Endothelial cell of umbilical vein (primary cell): ENCODE results near the gene PYM1. TPM values are rescaled to one million over a fixed set of nuclear protein-coding genes. Genes with fewer than 3 reads are reported as not detected.

Source experiments
- BruUV-seq: library from RNA; stranded (reverse); fragments of 400-500 nt; replicated peaks from 2 replicates; lab custom pipeline; 2021; lab: Mats Ljungman, UMichigan
- CTCF ChIA-PET: fragments of 300-600, 350-600 bp; sonication (Branson Sonifier 250); formaldehyde crosslinking; loops from one replicate; lab custom pipeline; 2021; ENCODE audit warnings: antibody characterized with exemption, inconsistent platforms; lab: Charles Lee
- POLR2A ChIA-PET: fragments of 300-600, 350-600 bp; sonication (Branson Sonifier 250); formaldehyde crosslinking; loops from one replicate; lab custom pipeline; 2021; ENCODE audit warnings: antibody characterized with exemption, inconsistent platforms; lab: Charles Lee
- DNase-seq: peaks from one replicate; pipeline ENCODE4 v3.0.0-alpha.2; 2011; ENCODE audit warnings: low read depth, low spot score
- FAIRE-seq: peaks from 2 replicates; lab custom pipeline; 2011; peaks lifted over from hg19 to GRCh38; lab: Jason Lieb, UNC
- H2AFZ ChIP-seq: 2 replicates; pipeline ENCODE4 v1.6.0; 2012; ENCODE audit warnings: low read depth, low read length, control low read depth, inconsistent platforms
- H3K27ac ChIP-seq: 2 replicates; pipeline ENCODE4 v1.5.1; 2011; ENCODE audit warnings: low read depth, mild to moderate bottlenecking, control low read depth, low read length, moderate library complexity; ENCODE audit not compliant: insufficient read depth
- H3K27me3 ChIP-seq, 2 experiments: 2 replicates each; pipeline versions ENCODE4 v1.6.0 to v1.6.1; 2011; ENCODE audit warnings: low read length in 2 of 2, mixed read lengths in 1 of 2; ENCODE audit not compliant: control insufficient read depth in 2 of 2, insufficient read depth in 2 of 2
- H3K36me3 ChIP-seq, 2 experiments: 2 replicates in 1 of 2; 3 replicates in 1 of 2; pipeline ENCODE4 v1.5.1; 2011; ENCODE audit warnings: low read length in 2 of 2, mild to moderate bottlenecking in 1 of 2, moderate library complexity in 1 of 2; ENCODE audit not compliant: control insufficient read depth in 2 of 2, insufficient read depth in 2 of 2; ENCODE audit errors: extremely low read depth in 1 of 2
- H3K4me1 ChIP-seq: 3 replicates; pipeline ENCODE4 v1.5.1; 2011; ENCODE audit warnings: mild to moderate bottlenecking, low read length; ENCODE audit not compliant: control insufficient read depth, insufficient read depth; ENCODE audit errors: extremely low read depth
- H3K4me2 ChIP-seq: 2 replicates; pipeline ENCODE4 v1.6.1; 2011; ENCODE audit warnings: low read length, control low read depth, mixed read lengths; ENCODE audit not compliant: insufficient read depth
- H3K4me3 ChIP-seq, 3 experiments: fragments of 200-600 bp in 1 of 3; sonication (generic), shearing (Covaris generic) in 1 of 3; replicated peaks in 1 of 3; 2 replicates each; pipeline ENCODE4 v1.5.1; 2011 to 2016; ENCODE audit warnings: control low read depth in 3 of 3, low read length in 3 of 3, mild to moderate bottlenecking in 2 of 3, inconsistent platforms in 1 of 3, low read depth in 1 of 3, moderate library complexity in 1 of 3; ENCODE audit not compliant: insufficient read depth in 1 of 3
- H3K79me2 ChIP-seq: 2 replicates; pipeline ENCODE4 v1.6.0; 2012; ENCODE audit warnings: low read length, inconsistent platforms; ENCODE audit not compliant: control insufficient read depth, insufficient read depth
- H3K9ac ChIP-seq: replicated peaks from 2 replicates; pipeline ENCODE3; 2011; ENCODE audit warnings: low read length, control low read depth; ENCODE audit not compliant: insufficient read depth; ENCODE audit errors: extremely low read depth
- H3K9me1 ChIP-seq: replicated peaks from 3 replicates; pipeline ENCODE4 v1.6.0; 2011; ENCODE audit warnings: mild to moderate bottlenecking, low read length; ENCODE audit not compliant: control insufficient read depth, insufficient read depth; ENCODE audit errors: extremely low read depth
- H3K9me3 ChIP-seq: replicated peaks from 2 replicates; pipeline ENCODE4 v1.5.1; 2012; ENCODE audit warnings: low read length, inconsistent platforms; ENCODE audit not compliant: control insufficient read depth, insufficient read depth
- H4K20me1 ChIP-seq: replicated peaks from 2 replicates; pipeline ENCODE3; 2011; ENCODE audit warnings: mild to moderate bottlenecking, low read length; ENCODE audit not compliant: control insufficient read depth, insufficient read depth; ENCODE audit errors: extremely low read depth
- CTCF ChIP-seq, 2 donors: IDR thresholded peaks; 1 replicate in 1 of 2; 2 replicates in 1 of 2; pipeline ENCODE4 v1.5.1; 2011; ENCODE audit warnings: low read length in 2 of 2, mild to moderate bottlenecking in 2 of 2, moderate library complexity in 2 of 2, control low read depth in 1 of 2, inconsistent platforms in 1 of 2, low read depth in 1 of 2; ENCODE audit not compliant: insufficient read depth in 1 of 2; ENCODE audit errors: extremely low read depth in 1 of 2
- EZH2 ChIP-seq: IDR thresholded peaks from 2 replicates; pipeline ENCODE4 v1.6.1; 2012; ENCODE audit warnings: borderline replicate concordance, low read depth, mild to moderate bottlenecking, moderate library complexity, low read length, inconsistent platforms; ENCODE audit not compliant: severe bottlenecking
- FOS ChIP-seq: IDR thresholded peaks from 2 replicates; pipeline ENCODE4 v1.6.1; 2011; ENCODE audit warnings: mild to moderate bottlenecking, low read length, moderate library complexity, borderline replicate concordance; ENCODE audit not compliant: insufficient read depth
- GATA2 ChIP-seq: IDR thresholded peaks from 2 replicates; pipeline ENCODE4 v1.7.0; 2011; ENCODE audit warnings: low read depth, mild to moderate bottlenecking, moderate library complexity, mixed read lengths, low read length; ENCODE audit not compliant: insufficient read length, insufficient read depth
- JUN ChIP-seq: IDR thresholded peaks from 2 replicates; pipeline ENCODE4 v1.6.1; 2011; ENCODE audit warnings: borderline replicate concordance, low read depth; ENCODE audit not compliant: insufficient read length, insufficient read depth
- MAX ChIP-seq: IDR thresholded peaks from 2 replicates; pipeline ENCODE4 v1.6.1; 2011; ENCODE audit not compliant: insufficient read depth, insufficient read length
- MYC ChIP-seq: IDR thresholded peaks from one replicate; pipeline ENCODE4 v1.6.1; 2011; ENCODE audit warnings: mild to moderate bottlenecking, low read depth, low read length
- POLR2A ChIP-seq: IDR thresholded peaks from 2 replicates; pipeline ENCODE4 v1.6.1; 2012; ENCODE audit warnings: low read depth, mild to moderate bottlenecking, control low read depth, low read length
- POLR2AphosphoS5 ChIP-seq: IDR thresholded peaks from 2 replicates; pipeline ENCODE4 v1.6.1; 2012; ENCODE audit warnings: low read depth, mild to moderate bottlenecking, control low read depth, low read length, moderate library complexity; ENCODE audit not compliant: insufficient read depth
- dilution Hi-C: fragments of 300-500 bp; cut with MboI; formaldehyde crosslinking; loops from one replicate; pipeline ENCODE4 v1.15.0; 2019; ENCODE audit warnings: low sequenced_read_pairs; ENCODE audit not compliant: extremely low pct_ligation_motif_present
- intact Hi-C: fragments of 100-400 bp; cut with micrococcal nuclease; formaldehyde crosslinking; loops from one replicate; pipeline ENCODE4 v1.10.0; 2022
- polyA plus RNA-seq, 4 experiments: library from polyadenylated mRNA; depleted of rRNA in 3 of 4; stranded (reverse) in 3 of 4; unstranded in 1 of 4; fragments of >200 nt; gene quantifications; 2 replicates each; pipeline versions ENCODE4 v1.2.1 to v1.2.3, GENCODE V29; 2011 to 2012; ENCODE audit warnings: missing spikeins in 1 of 4
- total RNA-seq: library from RNA; stranded (reverse); gene quantifications from 2 replicates; pipeline ENCODE4 v1.2.3, GENCODE V29; 2021

PYM1 gene
- total and polyA plus RNA-seq, 2 donors (not counting 3 experiments of a cell fraction or from before 2014, with no cell fraction given), result 18.7 to 23.5 TPM

GRCh38 chr12:55969356-55969755, 41.7 kb upstream of the PYM1 start:
- no peaks in the 10 kb centered on the region for H3K27me3 ChIP-seq
- peaks cover 26% of the 10 kb centered on the region for H3K4me1 ChIP-seq
- no peak overlapping the region for H3K4me3 ChIP-seq
- ChIA-PET CTCF (interaction anchor here (1.1 to 2.5 kb wide), 4 partner anchors 14 to 60 kb away, joined by 3 to 14 read pairs (median 4); partner anchors contain the start of gene SUOX), POLR2A (no interaction called here)
- dilution Hi-C loops (no loop called here), intact Hi-C loops (no loop called here)
- no peaks in the 10 kb centered on the region for H3K9me3 ChIP-seq
- FAIRE-seq, result no peak
- no TSS peak for BruUV-seq
- no peak for DNase-seq
- H4K20me1 ChIP-seq, result no peaks in the 10 kb centered on the region
- no peaks in the 10 kb centered on the region for H3K9me1 ChIP-seq
- TF ChIP-seq FOS (no peak), MYC (no peak), JUN (no peak), EZH2 (no peak), GATA2 (no peak), MAX (no peak), POLR2A (no peak), POLR2AphosphoS5 (no peak), CTCF (IDR thresholded peaks at IDR 0.05; ENCODE audit: extremely low read depth in 1 of 2, insufficient read depth in 1 of 2, low read depth in 1 of 2, low read length in 2 of 2) (no peak)
- no peak overlapping the region for H2AFZ ChIP-seq
- H3K27ac ChIP-seq, result no peak overlapping the region
- H3K4me2 ChIP-seq, result no peak overlapping the region
- H3K9ac ChIP-seq, result no peak overlapping the region
- peaks cover 1 to 3% of the 10 kb centered on the region in 2 experiments for H3K36me3 ChIP-seq
- peaks cover 16% of the 10 kb centered on the region for H3K79me2 ChIP-seq
